Keratinocyte (primary cell): ENCODE data around the gene IFNAR2. TPM values are rescaled to one million over a fixed set of nuclear protein-coding genes. Genes with fewer than 3 reads are reported as not detected.

Experiments
- DNase-seq: peaks from one replicate; pipeline ENCODE4 v3.0.0-alpha.2; 2011; ENCODE audit warnings: low read depth, missing footprints, low spot score
- FAIRE-seq: peaks from 2 replicates; lab custom pipeline; 2011; peaks lifted over from hg19 to GRCh38; lab: Jason Lieb, UNC
- H2AFZ ChIP-seq: 2 replicates; pipeline ENCODE4 v1.6.0; 2012; ENCODE audit warnings: low read length, control low read depth, inconsistent platforms; ENCODE audit not compliant: control insufficient read depth
- H3K27ac ChIP-seq: 2 replicates; pipeline ENCODE4 v1.5.1; 2011; ENCODE audit warnings: low read length; ENCODE audit not compliant: control insufficient read depth, insufficient read depth
- H3K27me3 ChIP-seq: 3 replicates; pipeline ENCODE4 v1.6.0; 2011; ENCODE audit warnings: low read length; ENCODE audit not compliant: control insufficient read depth, insufficient read depth; ENCODE audit errors: extremely low read depth
- H3K36me3 ChIP-seq, 2 experiments: 2 replicates in 1 of 2; 3 replicates in 1 of 2; pipeline ENCODE4 v1.5.1; 2011; ENCODE audit warnings: low read length in 2 of 2, mild to moderate bottlenecking in 1 of 2; ENCODE audit not compliant: control insufficient read depth in 2 of 2, insufficient read depth in 2 of 2; ENCODE audit errors: extremely low read depth in 1 of 2
- H3K4me1 ChIP-seq: 3 replicates; pipeline ENCODE4 v1.5.1; 2011; ENCODE audit warnings: low read length; ENCODE audit not compliant: control insufficient read depth, insufficient read depth; ENCODE audit errors: extremely low read depth
- H3K4me2 ChIP-seq: 3 replicates; pipeline ENCODE4 v1.6.0; 2011; ENCODE audit warnings: low read depth, low read length; ENCODE audit not compliant: control insufficient read depth, insufficient read depth; ENCODE audit errors: extremely low read depth
- H3K4me3 ChIP-seq, 3 experiments: fragments of 200-600 bp in 1 of 3; sonication (generic) in 1 of 3; 2 replicates in 2 of 3; 3 replicates in 1 of 3; pipeline ENCODE4 v1.5.1; 2011 to 2016; ENCODE audit warnings: low read length in 3 of 3, mild to moderate bottlenecking in 3 of 3, control low read depth in 2 of 3, inconsistent platforms in 1 of 3, low read depth in 1 of 3, mixed read lengths in 1 of 3, mixed run types in 1 of 3, moderate library complexity in 1 of 3; ENCODE audit not compliant: control insufficient read depth in 2 of 3, insufficient read depth in 2 of 3; ENCODE audit errors: extremely low read depth in 1 of 3
- H3K79me2 ChIP-seq: 2 replicates; pipeline ENCODE4 v1.6.0; 2012; ENCODE audit warnings: low read length; ENCODE audit not compliant: control insufficient read depth, insufficient read depth
- H3K9ac ChIP-seq: 3 replicates; pipeline ENCODE4 v1.6.0; 2011; ENCODE audit warnings: low read length; ENCODE audit not compliant: control insufficient read depth, insufficient read depth; ENCODE audit errors: extremely low read depth
- H3K9me1 ChIP-seq: 3 replicates; pipeline ENCODE4 v1.6.0; 2011; ENCODE audit warnings: low read length; ENCODE audit not compliant: control insufficient read depth, insufficient read depth; ENCODE audit errors: extremely low read depth
- H3K9me3 ChIP-seq: 2 replicates; pipeline ENCODE4 v1.5.1; 2012; ENCODE audit warnings: low read depth, low read length; ENCODE audit not compliant: control insufficient read depth
- H4K20me1 ChIP-seq: 3 replicates; pipeline ENCODE4 v1.6.0; 2011; ENCODE audit warnings: low read length; ENCODE audit not compliant: control insufficient read depth, insufficient read depth; ENCODE audit errors: extremely low read depth
- EZH2 ChIP-seq: IDR thresholded peaks from one replicate; pipeline ENCODE4 v1.6.1; 2012; ENCODE audit warnings: inconsistent platforms, mild to moderate bottlenecking, low read length, moderate library complexity
- dilution Hi-C: fragments of 300-500 bp; cut with MboI; formaldehyde crosslinking; loops from one replicate; pipeline ENCODE4 v1.7.0; 2020; ENCODE audit warnings: low sequenced_read_pairs; ENCODE audit not compliant: extremely low pct_ligation_motif_present
- polyA plus RNA-seq, 5 experiments: library from polyadenylated mRNA; depleted of rRNA in 3 of 5; stranded (reverse) in 3 of 5; stranded (forward) in 1 of 5; unstranded in 1 of 5; fragments of >200 nt; gene quantifications; 1 replicate in 1 of 5; 2 replicates in 3 of 5; 3 replicates in 1 of 5; pipeline versions ENCODE4 v1.2.1 to v1.2.3, GENCODE V29; 2011 to 2012; ENCODE audit warnings: missing spikeins in 2 of 5, low read depth in 1 of 5, low replicate concordance in 1 of 5
- TF ChIP-seq, protein P1 (sequence below), 3 experiments: IDR thresholded peaks in 1 of 3; conservative IDR thresholded peaks in 1 of 3; optimal IDR thresholded peaks in 1 of 3; 2 replicates in 2 of 3; 3 replicates in 1 of 3; pipeline versions ENCODE3 to v1.5.1; 2011; ENCODE audit warnings: low read length in 3 of 3, mild to moderate bottlenecking in 3 of 3, moderate library complexity in 2 of 3, control low read depth in 1 of 3, inconsistent platforms in 1 of 3; ENCODE audit not compliant: insufficient read depth in 2 of 3; ENCODE audit errors: extremely low read depth in 1 of 3

IFNAR2 gene
- polyA plus RNA-seq, 1 donor (not counting 4 experiments of a cell fraction or from before 2014, with no cell fraction given), result 23.0 TPM

DNA sequence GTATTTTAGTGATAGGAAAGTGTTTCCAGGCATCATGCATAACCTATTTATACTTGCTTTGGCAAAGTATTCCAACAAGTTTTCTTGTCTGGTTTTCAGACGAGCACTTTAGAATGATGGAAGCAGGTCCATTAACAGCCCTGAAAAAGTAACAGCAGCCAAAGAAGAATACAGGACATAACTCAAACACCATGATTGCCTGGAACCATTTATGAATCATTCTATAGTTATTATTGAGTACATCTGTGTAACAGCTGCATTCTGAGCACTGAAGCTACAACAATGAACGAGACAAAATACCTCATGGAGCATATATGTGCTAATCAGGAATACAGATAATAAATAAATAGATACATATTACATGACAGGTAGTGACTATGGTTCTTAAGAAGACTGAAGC is 49.0 kb downstream of the IFNAR2 start:
- peaks cover 8% of the 10 kb centered on the region for H3K4me1 ChIP-seq
- H2AFZ ChIP-seq, result no peak overlapping the region
- FAIRE-seq, result peak; percentile 48
- H3K4me3 ChIP-seq, result no peak overlapping the region
- H4K20me1 ChIP-seq, result no peaks in the 10 kb centered on the region
- no peaks in the 10 kb centered on the region for H3K27me3 ChIP-seq
- H3K79me2 ChIP-seq, result no peaks in the 10 kb centered on the region
- peaks cover 5% of the 10 kb centered on the region for H3K9me3 ChIP-seq
- dilution Hi-C loops, result no loop called here
- peak overlapping the region; percentile 14 for H3K4me2 ChIP-seq
- H3K36me3 ChIP-seq, result peaks cover 5 to 6% of the 10 kb centered on the region in 2 experiments
- DNase-seq, result no peak
- no peak overlapping the region for H3K9ac ChIP-seq
- TF ChIP-seq, protein P1, sequence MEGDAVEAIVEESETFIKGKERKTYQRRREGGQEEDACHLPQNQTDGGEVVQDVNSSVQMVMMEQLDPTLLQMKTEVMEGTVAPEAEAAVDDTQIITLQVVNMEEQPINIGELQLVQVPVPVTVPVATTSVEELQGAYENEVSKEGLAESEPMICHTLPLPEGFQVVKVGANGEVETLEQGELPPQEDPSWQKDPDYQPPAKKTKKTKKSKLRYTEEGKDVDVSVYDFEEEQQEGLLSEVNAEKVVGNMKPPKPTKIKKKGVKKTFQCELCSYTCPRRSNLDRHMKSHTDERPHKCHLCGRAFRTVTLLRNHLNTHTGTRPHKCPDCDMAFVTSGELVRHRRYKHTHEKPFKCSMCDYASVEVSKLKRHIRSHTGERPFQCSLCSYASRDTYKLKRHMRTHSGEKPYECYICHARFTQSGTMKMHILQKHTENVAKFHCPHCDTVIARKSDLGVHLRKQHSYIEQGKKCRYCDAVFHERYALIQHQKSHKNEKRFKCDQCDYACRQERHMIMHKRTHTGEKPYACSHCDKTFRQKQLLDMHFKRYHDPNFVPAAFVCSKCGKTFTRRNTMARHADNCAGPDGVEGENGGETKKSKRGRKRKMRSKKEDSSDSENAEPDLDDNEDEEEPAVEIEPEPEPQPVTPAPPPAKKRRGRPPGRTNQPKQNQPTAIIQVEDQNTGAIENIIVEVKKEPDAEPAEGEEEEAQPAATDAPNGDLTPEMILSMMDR (optimal IDR thresholded peaks at IDR 0.05 in 1 of 3, IDR thresholded peaks at IDR 0.05 in 1 of 3, conservative IDR thresholded peaks at IDR 0.05 in 1 of 3; ENCODE audit: extremely low read depth in 1 of 3, insufficient read depth in 2 of 3, low read length in 3 of 3), result no peak
- TF ChIP-seq EZH2, result no peak
- H3K9me1 ChIP-seq, result no peaks in the 10 kb centered on the region
- H3K27ac ChIP-seq, result no peak overlapping the region

DNA sequence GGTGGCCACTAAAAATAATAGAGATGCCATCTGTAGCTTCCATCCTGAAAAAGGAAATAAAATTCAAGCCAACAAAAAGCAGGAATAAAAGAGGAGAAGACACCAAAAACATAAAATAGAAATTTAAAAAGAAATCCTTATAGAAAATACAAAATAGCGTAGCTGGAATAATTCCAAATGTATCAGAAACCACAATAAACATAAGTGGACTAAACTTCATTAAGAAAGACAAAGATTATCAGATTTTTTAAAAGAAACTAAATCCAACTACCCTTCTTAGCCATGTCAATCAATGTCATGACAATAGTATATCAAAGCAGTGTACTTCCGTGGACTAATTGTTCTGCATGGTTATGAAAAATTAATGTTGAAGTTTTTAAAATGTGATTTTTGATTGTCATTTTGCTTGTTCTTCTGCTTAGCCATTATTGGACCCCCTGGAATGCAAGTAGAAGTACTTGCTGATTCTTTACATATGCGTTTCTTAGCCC is 49.6 kb downstream of the IFNAR2 start:
- Histone ChIP-seq H2AFZ (no peak overlapping the region), H3K27me3 (no peaks in the 10 kb centered on the region), H3K27ac (no peak overlapping the region), H3K4me3 (no peak overlapping the region), H3K4me1 (peaks cover 8% of the 10 kb centered on the region), H3K79me2 (no peaks in the 10 kb centered on the region), H3K4me2 (no peak overlapping the region), H3K9me1 (no peaks in the 10 kb centered on the region), H3K36me3 (peaks cover 5 to 6% of the 10 kb centered on the region in 2 experiments), H3K9me3 (peaks cover 5% of the 10 kb centered on the region), H3K9ac (no peak overlapping the region), H4K20me1 (no peaks in the 10 kb centered on the region)
- no peak for TF ChIP-seq EZH2
- TF ChIP-seq, protein P1 (optimal IDR thresholded peaks at IDR 0.05 in 1 of 3, IDR thresholded peaks at IDR 0.05 in 1 of 3, conservative IDR thresholded peaks at IDR 0.05 in 1 of 3; ENCODE audit: extremely low read depth in 1 of 3, insufficient read depth in 2 of 3, low read length in 3 of 3), result no peak
- DNase-seq, result no peak
- no peak for FAIRE-seq
- dilution Hi-C loops, result no loop called here

Other genes with a start within 250 kb of the IFNAR2 start
- gene OLIG2, start 204.0 kb upstream of the IFNAR2 start, polyA plus RNA-seq, result not detected in 3 replicates
- not detected in 3 replicates for gene OLIG1, start 159.8 kb upstream of the IFNAR2 start, polyA plus RNA-seq
- gene IL10RB, start 36.4 kb downstream of the IFNAR2 start, polyA plus RNA-seq, result 17.4 to 24.1 TPM (median 19.6 TPM) in 3 replicates
- 7.9 to 18.8 TPM (median 12.6 TPM) in 3 replicates for gene IFNAR1, start 95.0 kb downstream of the IFNAR2 start, polyA plus RNA-seq
- gene IFNGR2, start 173.5 kb downstream of the IFNAR2 start, polyA plus RNA-seq, result 89.5 to 102 TPM (median 94.3 TPM) in 3 replicates